ENCODE data around the gene ATG9A.
"Not testable (repeated sequence)": the region's sequence is repeated elsewhere in the genome, so short reads cannot be mapped to it uniquely, and the experiment has no call there.

DNA sequence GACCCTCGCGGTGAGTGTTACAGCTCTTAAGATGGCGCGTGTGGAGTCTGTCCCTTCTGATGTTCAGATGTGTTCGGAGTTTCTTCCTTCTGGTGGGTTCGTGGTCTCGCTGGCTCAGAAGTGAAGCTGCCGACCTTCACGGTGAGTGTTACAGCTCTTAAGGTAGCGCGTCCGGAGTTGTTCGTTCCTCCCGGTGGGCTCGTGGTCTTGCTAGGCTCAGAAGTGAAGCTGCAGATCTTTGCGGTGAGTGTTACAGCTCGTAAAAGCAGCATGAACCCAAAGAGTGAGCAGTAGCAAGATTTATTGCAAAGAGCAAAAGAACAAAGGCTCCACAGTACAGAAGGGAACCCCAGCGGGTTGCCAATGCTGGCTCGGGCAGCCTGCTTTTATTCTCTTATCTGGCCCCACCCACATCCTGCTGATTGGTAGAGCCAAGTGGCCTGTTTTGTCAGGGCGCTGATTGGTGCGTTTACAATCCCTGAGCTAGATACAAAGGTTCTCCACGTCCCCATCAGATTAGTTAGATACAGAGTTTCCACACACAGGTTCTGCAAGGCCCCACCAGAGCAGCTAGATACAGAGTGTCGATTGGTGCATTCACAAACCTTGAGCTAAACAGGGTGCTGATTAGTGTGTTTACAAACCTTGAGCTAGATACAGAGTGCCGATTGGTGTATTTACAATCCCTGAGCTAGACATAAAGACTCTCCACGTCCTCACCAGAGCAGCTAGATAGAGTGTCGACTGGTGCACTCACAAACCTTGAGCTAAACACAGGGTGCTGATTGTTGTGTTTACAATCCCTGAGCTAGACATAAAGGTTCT is 28.7 kb downstream of the ATG9A start:
- not testable (repeated sequence) for TF ChIP-seq EZH2 (IDR thresholded peaks at IDR 0.05; ENCODE audit: borderline replicate concordance, insufficient read depth, low read depth, low read length, poor library complexity, severe bottlenecking)
- TF ChIP-seq, protein P1, sequence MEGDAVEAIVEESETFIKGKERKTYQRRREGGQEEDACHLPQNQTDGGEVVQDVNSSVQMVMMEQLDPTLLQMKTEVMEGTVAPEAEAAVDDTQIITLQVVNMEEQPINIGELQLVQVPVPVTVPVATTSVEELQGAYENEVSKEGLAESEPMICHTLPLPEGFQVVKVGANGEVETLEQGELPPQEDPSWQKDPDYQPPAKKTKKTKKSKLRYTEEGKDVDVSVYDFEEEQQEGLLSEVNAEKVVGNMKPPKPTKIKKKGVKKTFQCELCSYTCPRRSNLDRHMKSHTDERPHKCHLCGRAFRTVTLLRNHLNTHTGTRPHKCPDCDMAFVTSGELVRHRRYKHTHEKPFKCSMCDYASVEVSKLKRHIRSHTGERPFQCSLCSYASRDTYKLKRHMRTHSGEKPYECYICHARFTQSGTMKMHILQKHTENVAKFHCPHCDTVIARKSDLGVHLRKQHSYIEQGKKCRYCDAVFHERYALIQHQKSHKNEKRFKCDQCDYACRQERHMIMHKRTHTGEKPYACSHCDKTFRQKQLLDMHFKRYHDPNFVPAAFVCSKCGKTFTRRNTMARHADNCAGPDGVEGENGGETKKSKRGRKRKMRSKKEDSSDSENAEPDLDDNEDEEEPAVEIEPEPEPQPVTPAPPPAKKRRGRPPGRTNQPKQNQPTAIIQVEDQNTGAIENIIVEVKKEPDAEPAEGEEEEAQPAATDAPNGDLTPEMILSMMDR (IDR thresholded peaks at IDR 0.05), result not testable (repeated sequence)
